Activated gamma-delta T cell treated with Interleukin-2 at 50 U/mL for 16 hours (primary cell): ENCODE results near the gene BICDL2.

ENCODE experiments used
- DNase-seq: peaks from one replicate; pipeline ENCODE4 v3.0.0-alpha.2; 2020

The BICDL2 gene

GRCh38 chr16:3007059-3007956, 29.4 kb downstream of the BICDL2 start:
- DNase-seq, result no peak

GRCh38 chr16:3004781-3005284, 31.9 kb downstream of the BICDL2 start:
- no peak for DNase-seq

GRCh38 chr16:3004319-3004718, 32.4 kb downstream of the BICDL2 start:
- no peak for DNase-seq

GRCh38 chr16:3003582-3004270, 33.0 kb downstream of the BICDL2 start:
- peak; percentile 96 for DNase-seq

- DNase-seq, result no peak
Measured at GRCh38 chr16:3001316-3001715, 35.4 kb downstream of the BICDL2 start.

- no peak for DNase-seq
Measured at GRCh38 chr16:3000540-3000939, 36.2 kb downstream of the BICDL2 start.

GRCh38 chr16:2999929-3000328, 36.8 kb downstream of the BICDL2 start:
- DNase-seq, result no peak

GRCh38 chr16:2996298-2996697, 40.4 kb downstream of the BICDL2 start:
- no peak for DNase-seq

GRCh38 chr16:2992383-2993081, 44.2 kb downstream of the BICDL2 start:
- no peak for DNase-seq

- DNase-seq, result no peak
Measured at GRCh38 chr16:2991566-2992261, 45.0 kb downstream of the BICDL2 start.

- DNase-seq, result no peak
Measured at GRCh38 chr16:2990891-2991290, 45.9 kb downstream of the BICDL2 start.

GRCh38 chr16:2988590-2989099, 48.1 kb downstream of the BICDL2 start:
- DNase-seq, result no peak

- no peak for DNase-seq
Measured at GRCh38 chr16:2987833-2988232, 48.9 kb downstream of the BICDL2 start.

- no peak for DNase-seq
Measured at GRCh38 chr16:2987286-2987685, 49.5 kb downstream of the BICDL2 start.

GRCh38 chr16:2986623-2987188, 50.0 kb downstream of the BICDL2 start:
- DNase-seq, result no peak

- no peak for DNase-seq
Measured at GRCh38 chr16:2985893-2986355, 50.8 kb downstream of the BICDL2 start.

GRCh38 chr16:2985462-2985861, 51.3 kb downstream of the BICDL2 start:
- DNase-seq, result no peak

- peak; percentile 58 for DNase-seq
Measured at GRCh38 chr16:2983706-2984136, 53.0 kb downstream of the BICDL2 start.

GRCh38 chr16:2982402-2982801, 54.3 kb downstream of the BICDL2 start:
- DNase-seq, result no peak

- no peak for DNase-seq
Measured at GRCh38 chr16:2981899-2982250, 54.9 kb downstream of the BICDL2 start.

- DNase-seq, result no peak
Measured at GRCh38 chr16:2981177-2981898, 55.4 kb downstream of the BICDL2 start.
